CD4-positive, alpha-beta T cell treated with Interleukin-15 for 1 hour (primary cell): ENCODE data around the gene CLCN6.

ENCODE experiments used
- DNase-seq: peaks from one replicate; pipeline ENCODE4 v3.0.0-alpha.2; 2020

Gene CLCN6

GRCh38 chr1:11880911-11881748 is 75.1 kb downstream of the CLCN6 start:
- no peak for DNase-seq

- DNase-seq = no peak
Observed at GRCh38 chr1:11881749-11882441, 75.9 kb downstream of the CLCN6 start.

- DNase-seq = no peak
Observed at GRCh38 chr1:11882814-11883538, 77.0 kb downstream of the CLCN6 start.

- DNase-seq = no peak
Observed at GRCh38 chr1:11885916-11886315, 79.9 kb downstream of the CLCN6 start.

- no peak for DNase-seq
Observed at GRCh38 chr1:11886986-11887665, 81.1 kb downstream of the CLCN6 start.

- no peak for DNase-seq
Observed at GRCh38 chr1:11887666-11888007, 81.6 kb downstream of the CLCN6 start.

- DNase-seq = no peak
Observed at GRCh38 chr1:11888206-11888876, 82.3 kb downstream of the CLCN6 start.

DNA sequence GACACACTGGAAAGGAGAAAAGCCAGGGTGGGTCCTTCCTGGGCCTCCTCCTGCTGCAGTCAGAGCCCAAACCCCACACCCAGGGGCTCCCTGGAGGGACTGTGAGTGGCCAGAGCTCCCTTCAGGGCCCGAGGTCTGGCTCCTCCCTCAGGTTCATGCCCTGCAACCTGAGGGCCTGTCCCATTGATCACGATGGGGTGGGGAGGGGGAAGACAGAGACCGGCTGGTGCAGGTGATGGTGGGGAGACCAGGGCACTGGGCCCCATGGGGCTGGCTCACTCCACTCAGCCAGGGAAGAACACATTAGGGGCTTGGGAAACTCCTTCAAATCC is 82.9 kb downstream of the CLCN6 start:
- no peak for DNase-seq

DNA sequence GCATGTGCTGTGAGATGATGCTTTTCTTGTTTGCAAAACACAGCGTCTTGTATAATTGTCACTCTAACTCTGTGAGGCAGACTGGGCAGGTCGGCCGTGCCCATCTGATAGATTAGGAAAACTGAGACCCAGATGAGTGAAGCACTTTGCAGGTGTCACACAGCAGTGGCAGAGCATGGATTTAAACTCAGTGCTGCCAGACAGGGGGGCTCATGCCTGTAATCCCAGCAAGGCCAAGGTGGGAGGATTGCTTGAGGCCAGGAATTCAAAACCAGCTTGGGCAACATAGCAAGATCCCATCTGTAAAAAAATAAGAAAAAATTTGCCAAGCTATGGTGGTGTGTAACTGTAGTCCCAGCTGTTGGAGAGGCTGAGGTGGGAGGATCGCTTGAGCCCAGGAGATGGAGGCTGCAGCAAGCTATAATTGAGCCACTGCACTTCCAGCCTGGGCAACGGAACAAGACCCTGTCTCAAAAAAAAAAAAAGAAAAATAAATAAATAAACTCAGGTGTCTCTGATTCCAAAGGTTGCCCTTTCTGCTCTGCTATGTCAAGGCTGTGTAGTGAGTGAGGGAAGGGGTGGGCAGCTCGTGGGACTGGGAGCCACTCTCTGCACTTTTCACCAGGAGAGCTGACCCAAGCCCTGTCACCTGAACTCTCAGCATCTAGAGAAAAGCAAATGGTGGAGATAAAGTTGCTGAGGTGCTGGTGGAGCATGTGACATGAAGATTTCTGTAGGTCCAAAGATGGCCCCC is 85.6 kb downstream of the CLCN6 start:
- DNase-seq = no peak
